NT2/D1 (cell line): ENCODE results near the gene EPN1.

Experiments used
- DNase-seq: peaks from one replicate; pipeline ENCODE4 v3.0.0-alpha.2; 2011; ENCODE audit warnings: low read depth, low spot score
- H3K27me3 ChIP-seq: 2 replicates; pipeline ENCODE4 v1.6.0; 2011; ENCODE audit warnings: mild to moderate bottlenecking; ENCODE audit not compliant: insufficient read length, insufficient read depth
- H3K36me3 ChIP-seq: 2 replicates; pipeline ENCODE4 v1.6.1; 2011; ENCODE audit warnings: mild to moderate bottlenecking, low read length, mixed read lengths; ENCODE audit not compliant: insufficient read depth, insufficient read length
- H3K4me1 ChIP-seq: 2 replicates; pipeline ENCODE4 v1.5.1; 2011; ENCODE audit not compliant: insufficient read depth, insufficient read length
- H3K4me3 ChIP-seq: 2 replicates; pipeline ENCODE4 v1.5.1; 2011; ENCODE audit warnings: low read depth; ENCODE audit not compliant: insufficient read length
- H3K9ac ChIP-seq: 2 replicates; pipeline ENCODE4 v1.6.0; 2011; ENCODE audit warnings: low read depth; ENCODE audit not compliant: insufficient read length
- H3K9me3 ChIP-seq: 2 replicates; pipeline ENCODE4 v1.5.1; 2011; ENCODE audit warnings: mild to moderate bottlenecking, low read length; ENCODE audit not compliant: insufficient read depth
- SUZ12 ChIP-seq: IDR thresholded peaks from 2 replicates; pipeline ENCODE4 v1.6.1; 2011; ENCODE audit not compliant: insufficient read length, insufficient read depth; ENCODE audit errors: extremely low read depth
- YY1 ChIP-seq: IDR thresholded peaks from 2 replicates; pipeline ENCODE4 v1.6.1; 2011; ENCODE audit not compliant: insufficient read length, insufficient read depth
- ZNF274 ChIP-seq: IDR thresholded peaks from 2 replicates; pipeline ENCODE4 v1.6.1; 2011; ENCODE audit warnings: mild to moderate bottlenecking, low read depth, low read length

The EPN1 gene

DNA sequence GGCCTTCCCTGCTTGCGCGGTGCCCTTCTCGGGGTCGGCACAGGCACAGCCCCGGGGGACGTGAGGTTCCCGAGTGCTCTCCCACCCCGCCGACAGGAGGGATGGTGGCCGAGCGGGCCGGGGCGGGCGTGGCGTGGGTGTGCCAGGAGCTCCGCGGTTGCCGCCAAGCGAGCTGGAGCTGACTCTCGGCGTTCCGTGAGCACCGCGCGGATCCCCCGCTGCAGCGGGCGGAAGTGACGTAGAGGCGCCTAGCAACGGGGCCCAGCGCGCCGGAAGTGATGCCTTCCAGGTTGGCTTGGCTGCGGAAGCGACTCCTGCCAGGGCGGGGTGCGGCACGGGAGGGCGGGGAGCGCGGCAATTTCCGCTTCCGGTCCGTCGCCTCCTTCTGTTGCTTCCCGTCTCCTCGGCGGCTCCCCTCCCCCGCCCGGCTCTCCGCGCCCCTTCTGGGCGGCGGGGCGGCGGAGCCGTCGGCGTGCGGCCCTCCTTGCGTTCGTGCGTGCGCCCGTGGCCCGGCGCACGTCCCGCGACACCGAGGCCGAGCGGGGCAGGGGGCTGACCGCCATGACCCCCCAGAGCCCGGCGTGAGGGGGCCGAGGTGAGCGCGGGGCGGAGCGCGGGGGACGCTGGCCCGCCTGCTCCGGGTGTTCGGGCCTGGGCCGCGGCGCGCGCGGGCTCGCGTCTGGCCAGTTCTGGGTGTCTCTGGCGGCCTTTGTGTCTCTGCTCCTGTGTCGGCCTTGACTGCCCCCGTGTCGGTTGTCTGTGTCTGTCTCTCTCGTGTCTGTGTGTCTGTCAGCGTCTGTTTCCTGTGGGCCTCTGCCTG is at the start of gene EPN1:
EPN1 (plus strand) TSS at position 386 of the 820 bp plus-strand sequence. CDS start 3,402 bp downstream, outside the sequence.
- Histone ChIP-seq H3K27me3 (no peaks in the 10 kb centered on the region), H3K9me3 (no peaks in the 10 kb centered on the region), H3K36me3 (peaks cover 58% of the 10 kb centered on the region), H3K9ac (peak within 1 kb of the TSS; percentile 99), H3K4me3 (peak within 1 kb of the TSS; percentile 93), H3K4me1 (peaks cover 4% of the 10 kb centered on the region)
- DNase-seq: peak; percentile 90
- no peak for TF ChIP-seq YY1
- TF ChIP-seq SUZ12: no peak
- no peak for TF ChIP-seq ZNF274

DNA sequence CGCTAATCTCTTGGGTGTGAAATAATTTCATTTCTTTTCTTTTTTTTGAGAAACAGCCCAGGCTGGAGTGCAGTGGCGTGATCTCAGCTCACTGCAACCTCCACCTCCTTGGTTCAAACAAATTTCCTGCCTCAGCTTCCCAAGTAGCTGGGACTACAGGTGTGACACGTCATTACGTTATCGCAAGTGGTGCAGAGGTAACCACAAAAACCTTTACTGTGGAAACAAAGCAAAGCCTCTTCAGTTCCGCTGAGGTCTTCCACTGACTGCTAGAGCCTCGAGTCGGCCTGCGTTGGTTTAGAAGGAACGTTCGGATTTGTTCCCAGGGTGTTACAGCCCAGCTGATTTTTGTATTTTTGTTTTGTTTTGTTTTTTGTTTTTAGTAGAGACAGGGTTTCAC is 48.7 kb upstream of the EPN1 start:
- TF ChIP-seq YY1 (no peak), SUZ12 (no peak), ZNF274 (no peak)
- DNase-seq: no peak
- H3K4me1 ChIP-seq: no peaks in the 10 kb centered on the region
- no peak overlapping the region for H3K9ac ChIP-seq
- H3K36me3 ChIP-seq: peaks cover 3% of the 10 kb centered on the region
- no peak overlapping the region for H3K4me3 ChIP-seq
- H3K27me3 ChIP-seq: no peaks in the 10 kb centered on the region
- no peaks in the 10 kb centered on the region for H3K9me3 ChIP-seq

DNA sequence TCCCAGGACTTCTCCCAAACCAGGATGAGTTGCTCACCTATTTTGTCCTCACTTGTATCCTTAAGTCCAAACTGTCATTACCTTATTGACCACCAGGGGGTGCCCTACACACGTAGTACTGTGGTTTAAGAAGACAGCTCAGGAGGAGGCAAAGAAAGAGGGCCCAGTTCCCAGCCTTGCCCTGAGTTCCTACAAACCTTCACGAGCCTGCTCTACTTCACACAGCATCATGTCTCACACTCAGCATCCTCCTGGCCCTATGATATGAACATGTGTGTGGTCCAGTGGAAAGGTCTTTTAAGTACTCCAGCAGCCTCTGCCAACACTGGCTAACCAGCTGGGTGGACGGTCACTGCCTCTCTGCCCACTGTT is 42.6 kb upstream of the EPN1 start:
- TF ChIP-seq ZNF274: no peak
- no peak for TF ChIP-seq YY1
- no peak for TF ChIP-seq SUZ12
- H3K4me3 ChIP-seq: no peak overlapping the region
- H3K9ac ChIP-seq: no peak overlapping the region

DNA sequence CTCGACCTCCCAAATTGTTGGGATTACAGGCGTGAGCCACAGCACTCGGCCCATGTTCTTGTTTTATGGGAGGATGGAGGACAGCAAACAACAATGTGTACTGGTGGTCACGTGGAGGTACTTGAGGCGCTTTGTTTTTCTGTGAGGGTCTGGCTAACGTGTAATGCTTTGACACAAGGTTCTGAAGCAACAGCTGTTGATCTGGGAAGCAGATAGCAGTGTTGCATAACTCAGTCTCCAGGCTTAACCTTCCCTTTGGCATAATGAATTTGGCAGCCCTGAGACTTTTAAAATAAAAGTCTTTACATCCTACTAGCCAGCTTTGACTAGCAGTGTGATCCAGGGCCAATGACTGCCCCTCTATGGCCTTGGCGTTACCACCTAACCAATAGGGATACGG is 41.2 kb upstream of the EPN1 start:
- H3K9me3 ChIP-seq: no peaks in the 10 kb centered on the region
- H3K27me3 ChIP-seq: no peaks in the 10 kb centered on the region
- H3K4me3 ChIP-seq: no peak overlapping the region
- peak overlapping the region; percentile 26 for H3K9ac ChIP-seq
- TF ChIP-seq YY1 (no peak), ZNF274 (no peak), SUZ12 (no peak)
- DNase-seq: no peak
- peaks cover 16% of the 10 kb centered on the region for H3K36me3 ChIP-seq
- peaks cover 7% of the 10 kb centered on the region for H3K4me1 ChIP-seq

More for the DNA sequence above, 42.6 kb upstream of the EPN1 start:
- no peaks in the 10 kb centered on the region for H3K9me3 ChIP-seq
- H3K36me3 ChIP-seq: peaks cover 10% of the 10 kb centered on the region
- H3K4me1 ChIP-seq: peaks cover 7% of the 10 kb centered on the region
- DNase-seq: peak; percentile 90
- no peaks in the 10 kb centered on the region for H3K27me3 ChIP-seq

DNA sequence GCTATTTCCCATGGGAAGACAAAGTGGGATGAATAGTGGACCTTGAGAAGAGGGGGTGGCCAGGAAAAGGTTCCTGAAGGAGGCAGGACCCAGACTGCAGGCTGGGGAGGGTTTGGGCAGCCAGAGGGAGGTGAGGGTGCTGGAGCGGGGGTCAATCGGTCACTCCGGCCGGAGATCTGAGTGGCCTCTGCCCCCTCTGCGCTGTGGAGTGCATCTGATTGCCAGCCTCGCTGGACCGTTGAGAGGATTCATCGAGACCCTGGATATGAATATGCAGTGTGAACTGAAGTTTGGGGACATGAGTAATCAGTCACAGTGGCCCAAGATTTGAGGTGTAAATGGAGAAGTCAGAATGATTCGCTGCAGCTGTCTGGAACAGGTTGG is 39.7 kb upstream of the EPN1 start:
- Histone ChIP-seq H3K9me3 (no peaks in the 10 kb centered on the region), H3K9ac (peak overlapping the region; percentile 94), H3K4me1 (peaks cover 11% of the 10 kb centered on the region), H3K36me3 (peaks cover 19% of the 10 kb centered on the region), H3K4me3 (peak overlapping the region; percentile 93), H3K27me3 (no peaks in the 10 kb centered on the region)
- TF ChIP-seq SUZ12: no peak
- no peak for TF ChIP-seq ZNF274
- no peak for TF ChIP-seq YY1
- no peak for DNase-seq

DNA sequence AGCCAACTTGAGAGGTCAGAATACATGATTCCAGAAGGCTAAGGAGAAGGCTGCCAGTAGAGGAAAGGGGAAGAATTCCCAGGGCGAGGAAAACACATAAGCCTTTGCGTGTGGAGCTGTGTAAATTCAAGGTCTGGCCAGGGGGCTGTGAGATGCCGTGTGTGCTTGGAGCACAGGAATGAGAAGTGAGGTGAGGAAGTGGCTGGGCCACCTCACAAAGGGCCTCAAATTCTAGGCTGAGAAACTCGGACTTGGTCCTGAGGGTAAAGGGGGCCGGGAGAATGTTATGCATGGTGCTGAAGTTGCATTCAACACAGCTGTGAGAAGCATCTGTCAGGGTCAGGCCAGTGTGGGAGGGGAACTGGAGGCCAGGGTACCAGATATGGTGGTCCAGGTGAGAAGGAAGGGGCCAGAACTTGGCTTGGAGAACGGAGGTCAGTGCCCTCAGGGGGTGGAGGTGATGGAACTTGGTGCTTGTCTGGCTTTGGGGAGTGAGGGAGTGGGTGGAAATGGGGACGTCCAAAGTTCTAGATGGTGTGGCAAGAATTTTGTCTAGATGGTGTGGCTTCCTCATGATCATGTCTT is 39.1 kb upstream of the EPN1 start:
- peak overlapping the region; percentile 94 for H3K9ac ChIP-seq

DNA sequence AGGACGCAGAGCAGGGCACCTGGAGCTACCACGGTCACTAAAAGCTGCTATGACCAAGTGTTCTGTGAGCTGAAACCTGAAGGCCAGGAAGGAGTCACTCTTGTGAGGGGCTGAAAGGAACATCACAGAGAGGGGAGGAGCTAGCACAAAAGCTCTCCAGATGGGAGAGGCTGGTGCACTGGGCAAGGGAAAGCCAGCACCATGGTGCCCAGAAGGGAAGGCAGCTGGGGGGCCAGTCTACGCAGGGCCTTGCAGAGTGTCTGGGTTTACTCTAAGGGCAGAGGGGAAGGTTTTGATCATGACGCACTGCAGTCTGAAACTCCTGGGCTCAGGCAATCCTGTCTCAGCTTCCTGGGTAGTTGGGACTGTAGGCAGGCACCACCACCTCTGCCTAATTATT is 38.3 kb upstream of the EPN1 start:
- H3K4me3 ChIP-seq: no peak overlapping the region
- DNase-seq: no peak
- TF ChIP-seq SUZ12 (no peak), ZNF274 (no peak), YY1 (no peak)
- H3K36me3 ChIP-seq: peaks cover 19% of the 10 kb centered on the region
- no peaks in the 10 kb centered on the region for H3K27me3 ChIP-seq
- peaks cover 12% of the 10 kb centered on the region for H3K4me1 ChIP-seq
- no peaks in the 10 kb centered on the region for H3K9me3 ChIP-seq
- no peak overlapping the region for H3K9ac ChIP-seq

More for the DNA sequence above, 39.1 kb upstream of the EPN1 start:
- DNase-seq: no peak
- Histone ChIP-seq H3K36me3 (peaks cover 19% of the 10 kb centered on the region), H3K4me1 (peaks cover 12% of the 10 kb centered on the region), H3K9me3 (no peaks in the 10 kb centered on the region), H3K4me3 (peak overlapping the region; percentile 93), H3K27me3 (no peaks in the 10 kb centered on the region)
- TF ChIP-seq ZNF274: no peak
- TF ChIP-seq YY1: no peak
- no peak for TF ChIP-seq SUZ12
